NB4 (cell line): ENCODE results near the gene TIMM22.

ENCODE experiments used
- POLR2A ChIP-seq: IDR thresholded peaks from 2 replicates; pipeline ENCODE4 v1.6.1; 2011; ENCODE audit warnings: mild to moderate bottlenecking; ENCODE audit not compliant: insufficient read length; ENCODE audit errors: extremely low read depth
- TF ChIP-seq, protein P1 (sequence below): IDR thresholded peaks from 2 replicates; pipeline ENCODE4 v1.6.1; 2011; ENCODE audit warnings: low read depth, low read length
- TF ChIP-seq, protein P2 (sequence below): IDR thresholded peaks from one replicate; pipeline ENCODE4 v1.5.1; 2012; ENCODE audit warnings: low read depth, low read length

DNA sequence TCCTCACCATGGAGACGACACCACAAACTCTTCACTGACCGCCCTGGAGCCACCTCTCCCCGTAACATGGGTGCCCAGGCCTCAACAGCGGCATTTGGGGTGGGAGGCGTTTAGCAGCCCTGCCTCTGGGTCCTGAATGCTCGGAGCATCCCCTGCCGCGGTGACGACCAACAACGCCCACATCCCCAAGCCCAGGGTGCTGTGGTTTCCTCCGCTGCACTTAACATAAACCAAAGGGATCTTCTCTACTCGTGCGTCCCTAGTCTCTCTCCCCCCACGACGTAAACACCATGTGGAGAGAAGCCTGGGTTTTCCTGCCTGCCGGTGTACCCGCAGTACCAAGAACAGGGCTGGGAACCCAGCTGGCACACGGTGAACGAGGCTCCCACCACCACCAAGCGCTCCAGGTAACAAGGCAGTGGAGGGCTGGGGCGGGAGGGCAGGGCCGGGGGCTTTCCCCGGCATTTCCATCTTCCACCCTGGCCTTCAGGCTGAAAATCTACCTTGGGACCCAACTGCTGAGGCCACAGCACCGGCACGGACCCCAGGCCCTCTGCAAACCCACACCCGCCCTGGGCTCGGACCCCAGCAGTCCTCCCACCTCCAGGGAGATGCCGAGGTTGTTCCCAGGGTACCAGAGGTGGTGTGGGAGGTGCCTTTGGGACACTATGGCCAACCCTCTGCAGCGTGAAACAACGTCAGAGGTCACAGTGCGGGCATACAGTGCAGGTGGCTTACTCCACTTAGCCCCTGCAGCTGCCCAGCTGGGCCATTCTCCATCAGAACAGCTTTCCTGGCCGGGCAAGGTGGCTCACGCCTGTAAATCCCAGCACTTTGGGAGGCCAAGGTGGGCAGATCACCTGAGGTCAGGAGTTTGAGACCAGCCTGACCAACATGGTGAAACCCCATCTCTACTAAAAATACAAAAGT, 54.3 kb downstream of the TIMM22 start:
- TF ChIP-seq, protein P1, sequence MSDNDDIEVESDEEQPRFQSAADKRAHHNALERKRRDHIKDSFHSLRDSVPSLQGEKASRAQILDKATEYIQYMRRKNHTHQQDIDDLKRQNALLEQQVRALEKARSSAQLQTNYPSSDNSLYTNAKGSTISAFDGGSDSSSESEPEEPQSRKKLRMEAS: no peak
- TF ChIP-seq, protein P2, sequence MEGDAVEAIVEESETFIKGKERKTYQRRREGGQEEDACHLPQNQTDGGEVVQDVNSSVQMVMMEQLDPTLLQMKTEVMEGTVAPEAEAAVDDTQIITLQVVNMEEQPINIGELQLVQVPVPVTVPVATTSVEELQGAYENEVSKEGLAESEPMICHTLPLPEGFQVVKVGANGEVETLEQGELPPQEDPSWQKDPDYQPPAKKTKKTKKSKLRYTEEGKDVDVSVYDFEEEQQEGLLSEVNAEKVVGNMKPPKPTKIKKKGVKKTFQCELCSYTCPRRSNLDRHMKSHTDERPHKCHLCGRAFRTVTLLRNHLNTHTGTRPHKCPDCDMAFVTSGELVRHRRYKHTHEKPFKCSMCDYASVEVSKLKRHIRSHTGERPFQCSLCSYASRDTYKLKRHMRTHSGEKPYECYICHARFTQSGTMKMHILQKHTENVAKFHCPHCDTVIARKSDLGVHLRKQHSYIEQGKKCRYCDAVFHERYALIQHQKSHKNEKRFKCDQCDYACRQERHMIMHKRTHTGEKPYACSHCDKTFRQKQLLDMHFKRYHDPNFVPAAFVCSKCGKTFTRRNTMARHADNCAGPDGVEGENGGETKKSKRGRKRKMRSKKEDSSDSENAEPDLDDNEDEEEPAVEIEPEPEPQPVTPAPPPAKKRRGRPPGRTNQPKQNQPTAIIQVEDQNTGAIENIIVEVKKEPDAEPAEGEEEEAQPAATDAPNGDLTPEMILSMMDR: no peak
- TF ChIP-seq POLR2A: no peak
